CD4-positive, alpha-beta T cell treated with Interleukin-12 subunit alpha and Interleukin-12 subunit beta, for 1 hour (primary cell): ENCODE results near the gene LRRC15.

Source experiments
- DNase-seq: peaks from one replicate; pipeline ENCODE4 v3.0.0-alpha.2; 2020

LRRC15 gene

GRCh38 chr3:194384156-194384555 is 14.6 kb upstream of the LRRC15 start:
- no peak for DNase-seq

- no peak for DNase-seq
These were observed 13.9 kb upstream of the LRRC15 start for GRCh38 chr3:194383276-194383940.

- no peak for DNase-seq
These were observed 13.3 kb upstream of the LRRC15 start for GRCh38 chr3:194382892-194383223.

GRCh38 chr3:194382196-194382891 is 12.8 kb upstream of the LRRC15 start:
- no peak for DNase-seq

GRCh38 chr3:194381460-194381875 is 11.9 kb upstream of the LRRC15 start:
- no peak for DNase-seq

- no peak for DNase-seq
These were observed 10.8 kb upstream of the LRRC15 start for GRCh38 chr3:194380326-194380725.

GRCh38 chr3:194379651-194380050 is 10.1 kb upstream of the LRRC15 start:
- no peak for DNase-seq

GRCh38 chr3:194379231-194379630 is 9.7 kb upstream of the LRRC15 start:
- DNase-seq = no peak

GRCh38 chr3:194377708-194378107 is 8.2 kb upstream of the LRRC15 start:
- DNase-seq = no peak

- no peak for DNase-seq
These were observed 6.7 kb upstream of the LRRC15 start for GRCh38 chr3:194376241-194376560.

GRCh38 chr3:194375473-194376240 is 6.1 kb upstream of the LRRC15 start:
- no peak for DNase-seq

- no peak for DNase-seq
These were observed 5.4 kb upstream of the LRRC15 start for GRCh38 chr3:194374935-194375334.

- no peak for DNase-seq
These were observed 4.4 kb upstream of the LRRC15 start for GRCh38 chr3:194373899-194374298.

GRCh38 chr3:194373028-194373427 is 3.5 kb upstream of the LRRC15 start:
- no peak for DNase-seq

- DNase-seq = no peak
These were observed 1.2 kb upstream of the LRRC15 start for GRCh38 chr3:194370753-194371152.

- DNase-seq = no peak
These were observed 625 bp downstream of the LRRC15 start for GRCh38 chr3:194368918-194369317.

GRCh38 chr3:194367992-194368841 is 1.3 kb downstream of the LRRC15 start:
- no peak for DNase-seq

- no peak for DNase-seq
These were observed 3.5 kb downstream of the LRRC15 start for GRCh38 chr3:194365978-194366490.

- DNase-seq = no peak
These were observed 4.0 kb downstream of the LRRC15 start for GRCh38 chr3:194365526-194365925.

GRCh38 chr3:194364652-194365434 is 4.7 kb downstream of the LRRC15 start:
- no peak for DNase-seq

- no peak for DNase-seq
These were observed 5.3 kb downstream of the LRRC15 start for GRCh38 chr3:194364314-194364651.

- DNase-seq = no peak
These were observed 9.0 kb downstream of the LRRC15 start for GRCh38 chr3:194360568-194360967.
